ENCODE data around the gene GAB2.

DNA sequence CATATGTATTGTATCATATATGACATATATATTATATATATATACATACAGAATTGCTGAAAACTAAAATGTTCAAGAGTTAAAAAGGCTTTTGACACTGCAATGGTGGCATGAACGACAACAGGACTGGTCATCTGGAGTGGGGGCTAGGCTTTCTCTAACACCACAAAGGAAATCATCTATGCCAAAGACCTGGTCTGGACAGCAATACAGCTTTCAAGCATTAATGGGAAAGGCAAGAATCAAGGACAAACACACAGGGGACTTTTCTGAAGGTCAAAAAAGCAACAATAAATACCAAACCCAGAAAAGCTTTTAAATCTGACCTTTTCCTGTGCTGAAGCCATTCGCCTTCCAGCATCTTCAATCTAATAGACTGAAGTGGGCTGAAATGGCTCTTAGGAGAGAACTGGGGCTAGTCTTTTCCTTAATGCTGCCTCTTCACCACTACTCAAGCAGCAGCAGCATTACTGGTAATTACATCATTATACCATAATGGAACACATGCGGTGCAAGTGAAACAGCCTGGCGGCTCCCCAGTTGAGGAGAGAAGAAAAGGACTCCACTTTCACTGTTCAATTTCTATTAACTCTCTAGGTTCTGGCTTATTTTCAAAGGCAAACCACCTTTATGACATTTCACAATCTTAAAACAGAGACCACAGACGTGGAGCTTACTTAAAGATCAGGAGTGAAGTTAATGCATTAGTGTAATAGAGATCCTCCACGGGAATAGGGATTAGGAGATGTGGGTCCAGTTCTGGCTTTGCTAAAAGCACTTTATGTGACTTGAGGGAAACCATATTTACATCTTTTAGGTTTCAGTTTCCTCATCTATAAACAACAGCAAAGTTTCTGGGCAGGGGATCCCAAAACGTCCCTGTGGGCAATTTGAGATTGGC lies 63.0 kb downstream of the GAB2 start:
- TF ChIP-seq ZNF558 (tag by site-specific recombination; IDR thresholded peaks at IDR 0.05): no peak
- TF ChIP-seq, protein P1, sequence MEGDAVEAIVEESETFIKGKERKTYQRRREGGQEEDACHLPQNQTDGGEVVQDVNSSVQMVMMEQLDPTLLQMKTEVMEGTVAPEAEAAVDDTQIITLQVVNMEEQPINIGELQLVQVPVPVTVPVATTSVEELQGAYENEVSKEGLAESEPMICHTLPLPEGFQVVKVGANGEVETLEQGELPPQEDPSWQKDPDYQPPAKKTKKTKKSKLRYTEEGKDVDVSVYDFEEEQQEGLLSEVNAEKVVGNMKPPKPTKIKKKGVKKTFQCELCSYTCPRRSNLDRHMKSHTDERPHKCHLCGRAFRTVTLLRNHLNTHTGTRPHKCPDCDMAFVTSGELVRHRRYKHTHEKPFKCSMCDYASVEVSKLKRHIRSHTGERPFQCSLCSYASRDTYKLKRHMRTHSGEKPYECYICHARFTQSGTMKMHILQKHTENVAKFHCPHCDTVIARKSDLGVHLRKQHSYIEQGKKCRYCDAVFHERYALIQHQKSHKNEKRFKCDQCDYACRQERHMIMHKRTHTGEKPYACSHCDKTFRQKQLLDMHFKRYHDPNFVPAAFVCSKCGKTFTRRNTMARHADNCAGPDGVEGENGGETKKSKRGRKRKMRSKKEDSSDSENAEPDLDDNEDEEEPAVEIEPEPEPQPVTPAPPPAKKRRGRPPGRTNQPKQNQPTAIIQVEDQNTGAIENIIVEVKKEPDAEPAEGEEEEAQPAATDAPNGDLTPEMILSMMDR (tag by site-specific recombination; IDR thresholded peaks at IDR 0.05): no peak
- TF ChIP-seq ZSCAN16 (tag by site-specific recombination; IDR thresholded peaks at IDR 0.05): no peak
- TF ChIP-seq, protein P2, sequence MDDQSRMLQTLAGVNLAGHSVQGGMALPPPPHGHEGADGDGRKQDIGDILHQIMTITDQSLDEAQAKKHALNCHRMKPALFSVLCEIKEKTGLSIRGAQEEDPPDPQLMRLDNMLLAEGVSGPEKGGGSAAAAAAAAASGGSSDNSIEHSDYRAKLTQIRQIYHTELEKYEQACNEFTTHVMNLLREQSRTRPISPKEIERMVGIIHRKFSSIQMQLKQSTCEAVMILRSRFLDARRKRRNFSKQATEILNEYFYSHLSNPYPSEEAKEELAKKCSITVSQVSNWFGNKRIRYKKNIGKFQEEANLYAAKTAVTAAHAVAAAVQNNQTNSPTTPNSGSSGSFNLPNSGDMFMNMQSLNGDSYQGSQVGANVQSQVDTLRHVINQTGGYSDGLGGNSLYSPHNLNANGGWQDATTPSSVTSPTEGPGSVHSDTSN (CRISPR knock-in tag; IDR thresholded peaks at IDR 0.05): no peak
- TF ChIP-seq, protein P3, sequence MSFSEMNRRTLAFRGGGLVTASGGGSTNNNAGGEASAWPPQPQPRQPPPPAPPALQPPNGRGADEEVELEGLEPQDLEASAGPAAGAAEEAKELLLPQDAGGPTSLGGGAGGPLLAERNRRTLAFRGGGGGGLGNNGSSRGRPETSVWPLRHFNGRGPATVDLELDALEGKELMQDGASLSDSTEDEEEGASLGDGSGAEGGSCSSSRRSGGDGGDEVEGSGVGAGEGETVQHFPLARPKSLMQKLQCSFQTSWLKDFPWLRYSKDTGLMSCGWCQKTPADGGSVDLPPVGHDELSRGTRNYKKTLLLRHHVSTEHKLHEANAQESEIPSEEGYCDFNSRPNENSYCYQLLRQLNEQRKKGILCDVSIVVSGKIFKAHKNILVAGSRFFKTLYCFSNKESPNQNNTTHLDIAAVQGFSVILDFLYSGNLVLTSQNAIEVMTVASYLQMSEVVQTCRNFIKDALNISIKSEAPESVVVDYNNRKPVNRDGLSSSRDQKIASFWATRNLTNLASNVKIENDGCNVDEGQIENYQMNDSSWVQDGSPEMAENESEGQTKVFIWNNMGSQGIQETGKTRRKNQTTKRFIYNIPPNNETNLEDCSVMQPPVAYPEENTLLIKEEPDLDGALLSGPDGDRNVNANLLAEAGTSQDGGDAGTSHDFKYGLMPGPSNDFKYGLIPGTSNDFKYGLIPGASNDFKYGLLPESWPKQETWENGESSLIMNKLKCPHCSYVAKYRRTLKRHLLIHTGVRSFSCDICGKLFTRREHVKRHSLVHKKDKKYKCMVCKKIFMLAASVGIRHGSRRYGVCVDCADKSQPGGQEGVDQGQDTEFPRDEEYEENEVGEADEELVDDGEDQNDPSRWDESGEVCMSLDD (tag by site-specific recombination; IDR thresholded peaks at IDR 0.05): no peak
- TF ChIP-seq ZNF830 (tag by site-specific recombination; IDR thresholded peaks at IDR 0.05; ENCODE audit: low read depth): no peak
- no peak for TF ChIP-seq KLF9 (tag by site-specific recombination; IDR thresholded peaks at IDR 0.05; ENCODE audit: low read depth)
- TF ChIP-seq MZF1 (tag by site-specific recombination; IDR thresholded peaks at IDR 0.05; ENCODE audit: borderline replicate concordance): peak; percentile 76; the same call in 1 of the 2 replicates
- TF ChIP-seq, protein P4, sequence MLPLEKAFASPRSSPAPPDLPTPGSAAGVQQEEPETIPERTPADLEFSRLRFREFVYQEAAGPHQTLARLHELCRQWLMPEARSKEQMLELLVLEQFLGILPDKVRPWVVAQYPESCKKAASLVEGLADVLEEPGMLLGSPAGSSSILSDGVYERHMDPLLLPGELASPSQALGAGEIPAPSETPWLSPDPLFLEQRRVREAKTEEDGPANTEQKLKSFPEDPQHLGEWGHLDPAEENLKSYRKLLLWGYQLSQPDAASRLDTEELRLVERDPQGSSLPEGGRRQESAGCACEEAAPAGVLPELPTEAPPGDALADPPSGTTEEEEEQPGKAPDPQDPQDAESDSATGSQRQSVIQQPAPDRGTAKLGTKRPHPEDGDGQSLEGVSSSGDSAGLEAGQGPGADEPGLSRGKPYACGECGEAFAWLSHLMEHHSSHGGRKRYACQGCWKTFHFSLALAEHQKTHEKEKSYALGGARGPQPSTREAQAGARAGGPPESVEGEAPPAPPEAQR (tag by site-specific recombination; IDR thresholded peaks at IDR 0.05): no peak
- TF ChIP-seq YY1 (tag by site-specific recombination; IDR thresholded peaks at IDR 0.05): no peak
- no peak for TF ChIP-seq ZNF311 (tag by site-specific recombination; IDR thresholded peaks at IDR 0.05; ENCODE audit: borderline replicate concordance)
- TF ChIP-seq ZNF239 (tag by site-specific recombination; IDR thresholded peaks at IDR 0.05): no peak
- TF ChIP-seq ZBTB17 (tag by site-specific recombination; IDR thresholded peaks at IDR 0.05): no peak
- no peak for TF ChIP-seq ZNF785 (tag by site-specific recombination; IDR thresholded peaks at IDR 0.05)
